ENCODE data around the gene SEMA3B.
A peak's percentile ranks its signal among the peaks of the same experiment; 100 is the strongest.
"Not testable (repeated sequence)": the region's sequence is repeated elsewhere in the genome, so short reads cannot be mapped to it uniquely, and the experiment has no call there.

The SEMA3B gene

GRCh38 chr3:50260027-50260941 is 8.7 kb upstream of the SEMA3B start:
- peak; percentile 83 for DNase-seq

GRCh38 chr3:50260942-50261441 is 8.0 kb upstream of the SEMA3B start:
- DNase-seq = no peak

GRCh38 chr3:50261505-50261904 is 7.4 kb upstream of the SEMA3B start:
- DNase-seq = no peak

GRCh38 chr3:50262200-50262599 is 6.7 kb upstream of the SEMA3B start:
- not testable (repeated sequence) for DNase-seq

- no peak for DNase-seq
Observed at GRCh38 chr3:50262778-50263177, 6.2 kb upstream of the SEMA3B start.

- no peak for DNase-seq
Observed at GRCh38 chr3:50263478-50264382, 5.2 kb upstream of the SEMA3B start.

GRCh38 chr3:50264383-50264963 is 4.5 kb upstream of the SEMA3B start:
- DNase-seq = no peak

- DNase-seq = no peak
Observed at GRCh38 chr3:50264964-50265485, 3.9 kb upstream of the SEMA3B start.

- no peak for DNase-seq
Observed at GRCh38 chr3:50265571-50265970, 3.4 kb upstream of the SEMA3B start.

- no peak for DNase-seq
Observed at GRCh38 chr3:50266017-50266416, 2.9 kb upstream of the SEMA3B start.

- DNase-seq = no peak
Observed at GRCh38 chr3:50266836-50267235, 2.1 kb upstream of the SEMA3B start.

- no peak for DNase-seq
Observed at GRCh38 chr3:50267280-50267913, 1.6 kb upstream of the SEMA3B start.

- DNase-seq = no peak
Observed at GRCh38 chr3:50268276-50268675, 671 bp upstream of the SEMA3B start.

GRCh38 chr3:50269460-50269859 is 513 bp downstream of the SEMA3B start:
- no peak for DNase-seq

GRCh38 chr3:50269977-50270413 is 1.0 kb downstream of the SEMA3B start:
- DNase-seq = no peak

- no peak for DNase-seq
Observed at GRCh38 chr3:50270422-50271224, 1.7 kb downstream of the SEMA3B start.

- DNase-seq = no peak
Observed at GRCh38 chr3:50271314-50271936, 2.5 kb downstream of the SEMA3B start.

GRCh38 chr3:50272538-50272910 is 3.6 kb downstream of the SEMA3B start:
- DNase-seq = not testable (repeated sequence)

GRCh38 chr3:50272911-50273688 is 4.2 kb downstream of the SEMA3B start:
- peak; percentile 90 for DNase-seq

GRCh38 chr3:50273689-50274065 is 4.7 kb downstream of the SEMA3B start:
- no peak for DNase-seq
